Neural cell (in vitro differentiated cells): ENCODE measurements around the gene SEC61B.

Experiments
- CTCF ChIP-seq: fragments of 450-650 bp; IDR thresholded peaks from 2 replicates; pipeline ENCODE4 v1.5.1; 2014; ENCODE audit warnings: antibody characterized with exemption, mild to moderate bottlenecking, moderate library complexity; ENCODE audit not compliant: poor library complexity, severe bottlenecking
- RAD21 ChIP-seq: fragments of 450-650 bp; conservative IDR thresholded peaks from 2 replicates; pipeline ENCODE4 v1.6.1; 2014; ENCODE audit warnings: antibody characterized with exemption, mild to moderate bottlenecking, moderate library complexity

GRCh38 chr9:99185348-99185632 is 36.8 kb upstream of the SEC61B start:
- TF ChIP-seq CTCF (no peak), RAD21 (no peak)
